ENCODE data around the gene CGRRF1.

The CGRRF1 gene

DNA sequence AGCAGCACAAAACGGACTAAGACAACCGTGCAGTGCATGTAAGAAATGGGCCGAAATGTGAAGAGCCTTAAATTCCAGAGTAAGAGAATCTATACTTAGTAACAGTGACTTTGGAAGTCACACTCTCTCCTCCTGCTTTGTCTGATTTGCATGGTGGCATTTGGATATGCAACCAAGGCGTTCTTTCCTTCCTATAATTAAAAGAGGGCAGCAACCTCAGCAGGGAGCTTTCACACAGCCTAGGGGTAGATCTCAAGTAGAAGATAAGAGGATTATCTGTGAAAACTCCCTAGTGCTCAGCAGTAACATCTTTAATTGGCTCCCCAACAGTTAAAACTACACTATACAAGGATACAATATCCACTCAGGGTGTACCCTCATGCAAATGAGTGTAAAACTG lies 37.4 kb upstream of the CGRRF1 start:
- no peak for DNase-seq (ENCODE audit: low read depth)
- TF ChIP-seq, protein P1, sequence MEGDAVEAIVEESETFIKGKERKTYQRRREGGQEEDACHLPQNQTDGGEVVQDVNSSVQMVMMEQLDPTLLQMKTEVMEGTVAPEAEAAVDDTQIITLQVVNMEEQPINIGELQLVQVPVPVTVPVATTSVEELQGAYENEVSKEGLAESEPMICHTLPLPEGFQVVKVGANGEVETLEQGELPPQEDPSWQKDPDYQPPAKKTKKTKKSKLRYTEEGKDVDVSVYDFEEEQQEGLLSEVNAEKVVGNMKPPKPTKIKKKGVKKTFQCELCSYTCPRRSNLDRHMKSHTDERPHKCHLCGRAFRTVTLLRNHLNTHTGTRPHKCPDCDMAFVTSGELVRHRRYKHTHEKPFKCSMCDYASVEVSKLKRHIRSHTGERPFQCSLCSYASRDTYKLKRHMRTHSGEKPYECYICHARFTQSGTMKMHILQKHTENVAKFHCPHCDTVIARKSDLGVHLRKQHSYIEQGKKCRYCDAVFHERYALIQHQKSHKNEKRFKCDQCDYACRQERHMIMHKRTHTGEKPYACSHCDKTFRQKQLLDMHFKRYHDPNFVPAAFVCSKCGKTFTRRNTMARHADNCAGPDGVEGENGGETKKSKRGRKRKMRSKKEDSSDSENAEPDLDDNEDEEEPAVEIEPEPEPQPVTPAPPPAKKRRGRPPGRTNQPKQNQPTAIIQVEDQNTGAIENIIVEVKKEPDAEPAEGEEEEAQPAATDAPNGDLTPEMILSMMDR (IDR thresholded peaks at IDR 0.05; ENCODE audit: low read depth, low read length, missing control alignments), result no peak
- no peak overlapping the region for H3K4me3 ChIP-seq (ENCODE audit: low read depth, low read length)

DNA sequence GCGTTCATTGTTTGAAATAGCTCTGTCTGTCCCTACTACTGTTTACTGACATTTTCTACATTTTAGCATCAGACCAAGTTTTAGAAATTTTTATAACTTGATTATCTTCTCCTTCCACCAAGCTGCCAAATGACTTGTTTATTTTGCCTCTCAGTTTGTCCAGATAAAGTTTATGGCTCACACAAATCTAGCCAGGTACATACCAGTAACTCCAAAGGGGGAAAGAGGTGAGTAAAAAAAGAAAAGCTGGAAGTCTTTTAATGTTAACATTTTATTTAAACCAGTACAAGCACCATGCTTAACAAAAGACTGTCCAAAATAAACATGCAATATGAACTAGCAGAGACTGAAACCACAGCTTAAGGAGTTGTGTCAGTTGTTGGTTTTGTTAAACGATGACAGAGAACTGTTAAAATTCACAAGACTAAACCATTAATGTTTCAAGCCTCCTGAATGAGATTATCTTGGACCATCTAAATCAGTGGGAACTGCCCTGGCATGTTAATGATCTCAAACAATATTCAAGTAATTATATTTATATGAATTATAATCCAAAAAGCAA lies 35.4 kb upstream of the CGRRF1 start:
- TF ChIP-seq, protein P1 (IDR thresholded peaks at IDR 0.05; ENCODE audit: low read depth, low read length, missing control alignments), result no peak
- no peak for DNase-seq (ENCODE audit: low read depth)
- no peak overlapping the region for H3K4me3 ChIP-seq (ENCODE audit: low read depth, low read length)

DNA sequence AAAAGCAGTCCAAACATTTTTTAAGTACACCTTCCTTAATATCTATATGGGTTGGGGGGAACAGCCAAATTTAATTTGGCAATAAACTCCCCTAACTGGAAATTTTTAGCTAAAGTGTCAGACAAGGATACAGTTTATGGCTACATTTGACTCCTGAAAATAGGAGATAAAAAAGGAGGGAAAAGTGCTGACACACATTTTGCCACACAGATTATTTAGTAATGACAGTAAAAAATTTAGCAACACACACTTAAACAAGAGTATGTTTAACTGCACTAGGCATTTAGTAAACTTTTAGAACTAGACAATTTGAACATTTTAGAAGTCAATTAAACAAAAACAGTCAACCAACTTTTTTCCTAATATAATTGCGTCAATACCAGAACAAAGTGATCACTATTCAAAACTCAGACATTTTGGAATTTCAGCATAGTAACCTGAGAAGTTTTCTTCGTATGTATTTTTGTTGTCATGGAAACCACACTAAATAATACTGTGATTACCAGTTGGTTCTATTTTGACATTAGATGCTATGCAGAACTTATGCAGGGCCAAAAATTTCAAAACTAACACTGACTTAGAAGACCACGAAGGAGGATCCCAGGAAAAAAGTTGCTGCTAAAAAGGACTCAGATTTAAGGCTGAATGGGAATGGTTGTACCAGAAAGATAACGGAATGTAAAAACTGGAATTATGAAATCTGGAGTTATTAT lies 34.4 kb upstream of the CGRRF1 start:
- no peak overlapping the region for H3K4me3 ChIP-seq (ENCODE audit: low read depth, low read length)
- no peak for DNase-seq (ENCODE audit: low read depth)
- TF ChIP-seq, protein P1 (IDR thresholded peaks at IDR 0.05; ENCODE audit: low read depth, low read length, missing control alignments), result no peak

DNA sequence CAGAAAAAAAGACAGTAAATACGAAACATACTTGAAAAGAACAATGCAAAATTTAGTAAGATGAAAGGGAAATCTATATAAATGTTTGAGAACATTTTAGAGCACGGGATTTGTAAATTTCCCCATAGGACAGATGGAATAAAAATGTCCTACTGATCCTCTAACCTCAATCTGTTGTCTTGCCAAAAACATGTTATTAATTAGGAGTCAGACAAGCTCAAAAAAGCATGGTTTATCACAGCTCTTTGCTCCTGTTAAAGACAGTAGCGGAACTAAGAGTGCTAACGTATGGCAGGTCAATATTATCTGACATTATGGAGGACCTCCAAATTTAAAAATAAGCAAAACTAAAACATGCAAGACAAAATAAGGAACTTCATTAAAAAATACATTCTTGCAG lies 33.8 kb upstream of the CGRRF1 start:
- no peak overlapping the region for H3K4me3 ChIP-seq (ENCODE audit: low read depth, low read length)
- TF ChIP-seq, protein P1 (IDR thresholded peaks at IDR 0.05; ENCODE audit: low read depth, low read length, missing control alignments), result no peak
- no peak for DNase-seq (ENCODE audit: low read depth)

DNA sequence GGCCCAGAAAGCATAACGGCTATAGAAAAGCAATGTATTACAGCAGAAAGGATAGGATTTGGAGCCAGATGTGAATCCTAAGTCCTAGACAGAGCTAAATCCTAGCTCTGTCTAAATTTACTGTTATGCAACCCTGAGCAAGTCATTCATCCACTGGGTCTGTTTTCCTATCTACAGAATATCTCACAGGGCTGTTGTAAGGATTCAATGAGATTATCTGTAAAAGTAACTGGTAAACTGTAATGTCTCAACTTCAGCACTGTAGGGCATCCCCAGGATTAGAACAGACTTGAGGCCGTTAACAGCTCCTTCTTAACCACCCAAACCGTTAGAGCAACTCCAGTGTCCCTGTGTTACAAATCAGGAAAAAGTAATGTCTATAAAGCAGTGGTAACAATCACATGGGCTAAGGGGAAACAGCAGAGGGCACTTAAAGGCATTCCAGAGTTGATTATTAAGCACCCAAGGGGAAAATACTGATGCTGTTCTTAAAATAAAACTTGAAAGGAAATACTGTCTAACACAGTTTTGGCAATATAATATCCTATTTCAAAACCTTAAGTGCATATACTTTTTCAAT lies 31.0 kb upstream of the CGRRF1 start:
- TF ChIP-seq, protein P1 (IDR thresholded peaks at IDR 0.05; ENCODE audit: low read depth, low read length, missing control alignments), result no peak
- no peak overlapping the region for H3K4me3 ChIP-seq (ENCODE audit: low read depth, low read length)
- DNase-seq (ENCODE audit: low read depth), result no peak

DNA sequence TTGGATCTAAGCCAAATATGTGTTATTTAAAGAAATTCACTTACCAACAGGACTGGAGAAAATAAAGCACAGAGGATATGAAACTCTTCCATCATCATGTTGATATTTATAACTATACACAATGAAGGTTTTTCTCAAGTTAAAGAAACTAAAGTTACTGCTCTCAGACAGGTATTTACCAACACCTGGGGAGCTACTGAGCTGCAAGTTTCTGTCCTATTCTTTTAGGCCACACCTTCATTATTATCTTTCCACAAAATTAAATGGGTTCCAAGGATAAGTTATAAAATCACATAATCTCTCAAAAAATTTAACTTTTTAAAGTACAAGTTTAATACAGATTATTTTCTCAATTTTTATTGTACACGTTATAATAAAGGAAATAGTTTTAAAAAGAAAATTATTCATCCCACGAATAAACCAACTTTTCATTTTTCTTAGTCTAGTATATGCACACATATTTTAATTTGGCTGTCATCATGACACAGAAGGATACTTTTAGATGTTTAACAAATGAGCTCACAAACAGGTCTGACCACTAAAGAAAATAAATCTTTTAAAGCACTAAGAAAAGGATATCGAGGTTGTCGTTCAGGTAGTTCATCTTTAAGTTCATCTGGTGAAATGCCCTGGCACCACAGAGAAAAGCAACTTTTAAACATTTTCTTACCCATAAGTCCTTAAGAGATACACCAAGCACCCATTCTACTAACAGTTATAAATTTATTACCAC lies 28.7 kb upstream of the CGRRF1 start:
- no peak for DNase-seq (ENCODE audit: low read depth)
- TF ChIP-seq, protein P1 (IDR thresholded peaks at IDR 0.05; ENCODE audit: low read depth, low read length, missing control alignments), result no peak
- no peak overlapping the region for H3K4me3 ChIP-seq (ENCODE audit: low read depth, low read length)
